OCI-LY3 (cell line): ENCODE data around the gene ATG7.

ENCODE experiments used
- EZH2phosphoT487 ChIP-seq: fragments of 200-600 bp; shearing (Covaris generic); IDR thresholded peaks from 2 replicates; pipeline ENCODE4 v1.6.1; 2018; ENCODE audit warnings: antibody characterized with exemption, mixed run types, low read depth
- TF ChIP-seq, protein P1 (sequence below): fragments of 200-600, 300-600 bp; sonication (generic); IDR thresholded peaks from 2 replicates; pipeline ENCODE4 v1.5.1; 2014; ENCODE audit warnings: antibody characterized with exemption, low read length, low read depth

DNA sequence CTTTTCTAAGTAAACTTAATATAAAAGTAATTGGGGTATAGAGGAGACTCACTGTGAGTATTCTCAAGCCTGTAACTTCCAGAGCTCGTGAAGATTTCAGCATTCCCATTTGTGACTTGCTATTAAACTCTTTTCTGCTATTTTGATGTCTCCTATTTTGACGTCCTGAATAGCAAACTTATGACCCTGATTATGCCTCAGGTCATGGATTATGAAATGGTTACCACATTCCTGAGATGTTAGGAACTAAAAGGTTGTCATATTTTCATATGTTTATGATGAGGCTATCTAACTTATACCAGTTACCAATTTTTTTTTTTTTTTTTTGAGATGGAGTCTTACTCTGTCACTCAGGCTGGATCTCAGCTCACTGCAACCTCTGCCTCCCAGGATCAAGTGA lies 105.5 kb downstream of the ATG7 start:
- TF ChIP-seq, protein P1, sequence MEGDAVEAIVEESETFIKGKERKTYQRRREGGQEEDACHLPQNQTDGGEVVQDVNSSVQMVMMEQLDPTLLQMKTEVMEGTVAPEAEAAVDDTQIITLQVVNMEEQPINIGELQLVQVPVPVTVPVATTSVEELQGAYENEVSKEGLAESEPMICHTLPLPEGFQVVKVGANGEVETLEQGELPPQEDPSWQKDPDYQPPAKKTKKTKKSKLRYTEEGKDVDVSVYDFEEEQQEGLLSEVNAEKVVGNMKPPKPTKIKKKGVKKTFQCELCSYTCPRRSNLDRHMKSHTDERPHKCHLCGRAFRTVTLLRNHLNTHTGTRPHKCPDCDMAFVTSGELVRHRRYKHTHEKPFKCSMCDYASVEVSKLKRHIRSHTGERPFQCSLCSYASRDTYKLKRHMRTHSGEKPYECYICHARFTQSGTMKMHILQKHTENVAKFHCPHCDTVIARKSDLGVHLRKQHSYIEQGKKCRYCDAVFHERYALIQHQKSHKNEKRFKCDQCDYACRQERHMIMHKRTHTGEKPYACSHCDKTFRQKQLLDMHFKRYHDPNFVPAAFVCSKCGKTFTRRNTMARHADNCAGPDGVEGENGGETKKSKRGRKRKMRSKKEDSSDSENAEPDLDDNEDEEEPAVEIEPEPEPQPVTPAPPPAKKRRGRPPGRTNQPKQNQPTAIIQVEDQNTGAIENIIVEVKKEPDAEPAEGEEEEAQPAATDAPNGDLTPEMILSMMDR: no peak
- no peak for TF ChIP-seq EZH2phosphoT487
